Midbrain (tissue), 1 donor: ENCODE results near the gene PTK6.
"Not testable (repeated sequence)": the region's sequence is repeated elsewhere in the genome, so short reads cannot be mapped to it uniquely, and the experiment has no call there.

Experiments used
- DNase-seq: peaks from one replicate; lab custom pipeline; 2025; lab: John Stamatoyannopoulos, UW

The PTK6 gene

GRCh38 chr20:63529180-63529860, 7.9 kb downstream of the PTK6 start:
- no peak for DNase-seq

- DNase-seq, result no peak
Observed at GRCh38 chr20:63527184-63527583, 10.0 kb downstream of the PTK6 start.

- DNase-seq, result no peak
Observed at GRCh38 chr20:63525971-63526370, 11.2 kb downstream of the PTK6 start.

- DNase-seq, result no peak
Observed at GRCh38 chr20:63525185-63525584, 12.0 kb downstream of the PTK6 start.

- no peak for DNase-seq
Observed at GRCh38 chr20:63522981-63523611, 14.1 kb downstream of the PTK6 start.

- DNase-seq, result no peak
Observed at GRCh38 chr20:63522091-63522868, 14.9 kb downstream of the PTK6 start.

- DNase-seq, result no peak
Observed at GRCh38 chr20:63521602-63522001, 15.6 kb downstream of the PTK6 start.

GRCh38 chr20:63520934-63521601, 16.1 kb downstream of the PTK6 start:
- DNase-seq, result peak; percentile 86

- peak; percentile 86 for DNase-seq
Observed at GRCh38 chr20:63520504-63520933, 16.7 kb downstream of the PTK6 start, which contains the start of gene PPDPF. Gene PPDPF, plus strand, starts transcription at chr20:63520765. Its CDS starts 544 bp downstream, at chr20:63521309.

GRCh38 chr20:63519668-63520503, 17.3 kb downstream of the PTK6 start:
- peak; percentile 56 for DNase-seq

GRCh38 chr20:63518946-63519667, 18.1 kb downstream of the PTK6 start:
- no peak for DNase-seq

GRCh38 chr20:63518351-63518861, 18.8 kb downstream of the PTK6 start:
- no peak for DNase-seq

GRCh38 chr20:63517376-63518309, 19.5 kb downstream of the PTK6 start:
- no peak for DNase-seq

- not testable (repeated sequence) for DNase-seq
Observed at GRCh38 chr20:63514520-63514919, 22.7 kb downstream of the PTK6 start.

GRCh38 chr20:63513207-63513606, 24.0 kb downstream of the PTK6 start:
- DNase-seq, result no peak

GRCh38 chr20:63509088-63509564, 28.1 kb downstream of the PTK6 start:
- no peak for DNase-seq

GRCh38 chr20:63508072-63508768, 29.0 kb downstream of the PTK6 start:
- DNase-seq, result no peak

GRCh38 chr20:63507083-63507743, 30.0 kb downstream of the PTK6 start:
- DNase-seq, result no peak
